Measurements from ENCODE around the gene NTF4.
A peak's percentile ranks its signal among the peaks of the same experiment; 100 is the strongest.
"Not testable (repeated sequence)": the region's sequence is repeated elsewhere in the genome, so short reads cannot be mapped to it uniquely, and the experiment has no call there.

NTF4 gene

GRCh38 chr19:49056902-49057596, 7.6 kb downstream of the NTF4 start:
- DNase-seq (ENCODE audit: low spot score), result not testable (repeated sequence)

- DNase-seq (ENCODE audit: low spot score), result peak; percentile 32
These were observed 8.3 kb downstream of the NTF4 start for GRCh38 chr19:49056101-49056901.

- DNase-seq (ENCODE audit: low spot score), result not testable (repeated sequence)
These were observed 14.1 kb downstream of the NTF4 start for GRCh38 chr19:49050376-49051033.

- not testable (repeated sequence) for DNase-seq (ENCODE audit: low spot score)
These were observed 14.8 kb downstream of the NTF4 start for GRCh38 chr19:49049834-49050233.

GRCh38 chr19:49049011-49049410, 15.6 kb downstream of the NTF4 start, which contains the start of gene CGB8:
TSS of gene CGB8 (minus strand) at chr19:49049111. CDS start at chr19:49048739, 372 bp downstream.
- not testable (repeated sequence) for DNase-seq (ENCODE audit: low spot score)

- not testable (repeated sequence) for DNase-seq (ENCODE audit: low spot score)
These were observed 21.1 kb downstream of the NTF4 start, which contains the start of gene CGB5 for GRCh38 chr19:49043548-49043947. TSS of gene CGB5 (plus strand) at chr19:49043848. CDS start at chr19:49044210, 362 bp downstream.

- not testable (repeated sequence) for DNase-seq (ENCODE audit: low spot score)
These were observed 22.0 kb downstream of the NTF4 start for GRCh38 chr19:49042666-49043065.

GRCh38 chr19:49042177-49042576, 22.4 kb downstream of the NTF4 start:
- DNase-seq (ENCODE audit: low spot score), result no peak

- DNase-seq (ENCODE audit: low spot score), result not testable (repeated sequence)
These were observed 24.9 kb downstream of the NTF4 start for GRCh38 chr19:49039736-49040135.

- DNase-seq (ENCODE audit: low spot score), result not testable (repeated sequence)
These were observed 25.9 kb downstream of the NTF4 start for GRCh38 chr19:49038557-49039276.

- DNase-seq (ENCODE audit: low spot score), result not testable (repeated sequence)
These were observed 26.5 kb downstream of the NTF4 start for GRCh38 chr19:49038111-49038510.

- DNase-seq (ENCODE audit: low spot score), result peak; percentile 48
These were observed 27.8 kb downstream of the NTF4 start, which contains the start of gene CGB1 for GRCh38 chr19:49036815-49037214. TSS of gene CGB1 (minus strand) at chr19:49036895. CDS start at chr19:49036711, 184 bp downstream.

- peak; percentile 55 for DNase-seq (ENCODE audit: low spot score)
These were observed 32.8 kb downstream of the NTF4 start, which contains the start of gene CGB2 for GRCh38 chr19:49031642-49032301. TSS of gene CGB2 (plus strand) at chr19:49031890. CDS start at chr19:49032096, 206 bp downstream.

- DNase-seq (ENCODE audit: low spot score), result not testable (repeated sequence)
These were observed 34.3 kb downstream of the NTF4 start for GRCh38 chr19:49030323-49030722.

- not testable (repeated sequence) for DNase-seq (ENCODE audit: low spot score)
These were observed 34.9 kb downstream of the NTF4 start for GRCh38 chr19:49029749-49030148.

- not testable (repeated sequence) for DNase-seq (ENCODE audit: low spot score)
These were observed 35.9 kb downstream of the NTF4 start for GRCh38 chr19:49028686-49029085.

GRCh38 chr19:49025599-49025998, 39.0 kb downstream of the NTF4 start:
- not testable (repeated sequence) for DNase-seq (ENCODE audit: low spot score)

- not testable (repeated sequence) for DNase-seq (ENCODE audit: low spot score)
These were observed 39.5 kb downstream of the NTF4 start for GRCh38 chr19:49025088-49025487.

GRCh38 chr19:49024233-49024632, 40.4 kb downstream of the NTF4 start, which contains the start of gene CGB3:
TSS of gene CGB3 (minus strand) at chr19:49024333. CDS start at chr19:49023971, 362 bp downstream.
- not testable (repeated sequence) for DNase-seq (ENCODE audit: low spot score)

GRCh38 chr19:49022116-49022515, 42.5 kb downstream of the NTF4 start:
- no peak for DNase-seq (ENCODE audit: low spot score)

All from hematopoietic multipotent progenitor cell treated with erythropoietin and hydrocortisone succinate and interleukin-3 and kit ligand, for 17 days (in vitro differentiated cells).